Ectodermal cell (in vitro differentiated cells): ENCODE results near the gene NES.

Experiments used
- H3K27ac ChIP-seq: 2 replicates; pipeline ENCODE4 v1.7.0; 2013; ENCODE audit warnings: mild to moderate bottlenecking, low read depth, low read length; ENCODE audit not compliant: insufficient read depth, poor library complexity, severe bottlenecking
- H3K27me3 ChIP-seq: 2 replicates; pipeline ENCODE4 v1.7.0; 2013; ENCODE audit warnings: mild to moderate bottlenecking, low read length; ENCODE audit not compliant: insufficient read depth, control insufficient read depth, poor library complexity, severe bottlenecking
- H3K36me3 ChIP-seq: one replicate; pipeline ENCODE4 v1.7.0; 2013; ENCODE audit warnings: low read length; ENCODE audit not compliant: control insufficient read depth, insufficient read depth
- H3K4me1 ChIP-seq: one replicate; pipeline ENCODE4 v1.7.0; 2013; ENCODE audit warnings: low read length; ENCODE audit not compliant: control insufficient read depth, insufficient read depth
- H3K4me3 ChIP-seq: 2 replicates; pipeline ENCODE4 v1.7.0; 2013; ENCODE audit warnings: low read depth, low read length, control low read depth; ENCODE audit not compliant: insufficient read depth
- H3K9me3 ChIP-seq: 2 replicates; pipeline ENCODE4 v1.7.0; 2013; ENCODE audit warnings: mild to moderate bottlenecking, low read length, moderate library complexity; ENCODE audit not compliant: control insufficient read depth
- WGBS, 2 experiments: methylation state at CpG; one replicate each; pipeline ENCODE4 v1.1.7; 2013; ENCODE audit warnings: missing lambda C conversion rate in 2 of 2; 5-methylcytosine and 5-hydroxymethylcytosine counted together

Gene NES

DNA sequence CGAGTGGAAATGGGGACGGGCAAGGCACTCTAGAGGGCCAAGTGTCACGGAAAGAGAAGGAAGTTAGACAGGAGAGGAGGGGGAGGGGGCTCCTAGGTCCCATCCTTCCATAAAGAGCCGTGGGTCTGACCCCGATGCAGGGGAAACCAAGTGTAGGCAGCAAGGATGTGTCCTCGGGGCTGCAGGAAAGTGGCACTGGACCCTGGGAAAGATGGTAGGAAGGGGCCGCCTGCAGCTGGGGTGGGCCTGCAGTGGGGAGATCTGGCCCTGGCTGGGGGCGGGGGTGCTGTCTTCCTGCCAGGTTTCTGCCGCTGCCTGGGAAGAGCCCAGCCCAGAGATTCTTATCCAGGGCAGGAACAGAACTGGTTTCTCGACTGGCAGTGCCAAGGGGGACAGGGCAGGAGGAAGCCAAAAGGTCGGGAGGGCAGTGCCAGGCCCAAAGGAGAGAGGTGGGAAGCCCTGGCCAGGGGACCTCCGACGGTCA lies 15.3 kb upstream of the NES start:
- Histone ChIP-seq H3K27ac (peak overlapping the region; percentile 91), H3K9me3 (no peaks in the 10 kb centered on the region), H3K27me3 (no peaks in the 10 kb centered on the region), H3K36me3 (no peaks in the 10 kb centered on the region), H3K4me3 (peak overlapping the region; percentile 13), H3K4me1 (peaks cover 55% of the 10 kb centered on the region)
- WGBS, 2 experiments: 3 to 4% methylated on average over 13 of the region's 13 CpGs

DNA sequence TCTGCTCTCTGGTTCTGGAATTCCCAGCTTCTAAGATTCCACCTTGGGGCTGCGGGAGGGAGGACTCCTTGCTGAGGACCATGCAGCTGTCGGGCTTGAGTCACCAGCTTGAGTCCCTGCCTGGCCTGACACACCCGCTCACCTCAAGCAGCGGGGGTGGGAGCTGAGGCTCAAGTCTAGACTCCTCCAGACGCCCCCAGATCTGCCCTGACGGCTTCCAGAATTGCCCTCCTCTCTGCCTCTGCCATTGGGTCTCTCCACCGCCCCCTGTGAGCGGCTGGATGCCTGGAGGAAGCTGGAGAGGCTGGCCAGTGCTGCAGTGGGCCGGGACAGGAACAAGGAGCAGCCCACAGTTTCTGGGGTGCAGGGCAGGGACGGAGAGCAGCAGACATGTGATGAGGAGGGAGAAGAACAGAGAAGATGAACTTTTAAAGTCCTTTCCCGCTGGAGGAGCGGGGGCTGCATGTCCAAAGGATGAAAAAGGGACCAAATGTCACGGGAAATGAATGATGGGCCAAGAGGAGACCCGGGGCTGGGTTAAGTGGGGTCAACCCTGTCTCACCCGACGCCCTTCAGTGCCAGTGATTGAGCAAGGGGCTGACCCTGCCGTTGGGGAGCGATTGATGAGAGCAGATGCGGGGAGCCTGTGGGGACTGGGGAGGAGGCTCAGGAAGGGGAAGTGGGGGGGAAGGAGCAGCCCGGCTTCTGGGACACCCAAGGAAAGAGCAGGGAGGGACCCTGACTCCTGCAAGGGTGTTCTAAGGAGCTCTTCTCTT lies 14.6 kb upstream of the NES start:
- 8 to 9% methylated on average over 20 of the region's 20 CpGs for WGBS, 2 experiments
- Histone ChIP-seq H3K27me3 (no peaks in the 10 kb centered on the region), H3K36me3 (no peaks in the 10 kb centered on the region), H3K4me3 (peak overlapping the region; percentile 0), H3K4me1 (peaks cover 50% of the 10 kb centered on the region), H3K9me3 (no peaks in the 10 kb centered on the region), H3K27ac (peak overlapping the region; percentile 91)

DNA sequence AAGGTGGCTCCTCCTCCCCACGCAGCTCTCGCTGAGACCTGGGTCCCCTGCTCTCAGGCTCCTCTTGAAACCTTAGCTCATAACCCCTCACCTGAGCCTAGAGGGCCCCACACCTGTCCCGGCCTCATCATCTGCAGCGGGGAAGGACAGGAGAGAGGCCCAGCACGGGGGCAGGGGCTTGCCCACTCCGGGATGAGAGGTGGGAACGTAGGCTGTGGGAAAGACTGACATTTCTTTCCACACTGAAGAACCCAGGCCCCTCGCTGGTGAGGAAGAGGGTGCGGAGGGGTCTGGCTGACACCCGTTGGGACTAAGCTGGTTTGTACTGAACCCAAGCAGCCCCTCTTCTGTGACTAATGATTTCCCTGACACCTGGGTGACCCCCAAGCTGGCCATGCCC lies 14.0 kb upstream of the NES start:
- Histone ChIP-seq H3K4me1 (peaks cover 49% of the 10 kb centered on the region), H3K27me3 (no peaks in the 10 kb centered on the region), H3K36me3 (no peaks in the 10 kb centered on the region), H3K27ac (no peak overlapping the region), H3K4me3 (no peak overlapping the region), H3K9me3 (no peaks in the 10 kb centered on the region)
- 38 to 43% methylated on average over 10 of the region's 10 CpGs for WGBS, 2 experiments

- Histone ChIP-seq H3K27ac (no peak overlapping the region), H3K36me3 (no peaks in the 10 kb centered on the region), H3K27me3 (no peaks in the 10 kb centered on the region), H3K4me1 (peaks cover 49% of the 10 kb centered on the region), H3K9me3 (no peaks in the 10 kb centered on the region), H3K4me3 (no peak overlapping the region)
- WGBS, 2 experiments: 65 to 71% methylated on average over 8 of the region's 8 CpGs
These were observed 13.4 kb upstream of the NES start for GRCh38 chr1:156690675-156691036.

DNA sequence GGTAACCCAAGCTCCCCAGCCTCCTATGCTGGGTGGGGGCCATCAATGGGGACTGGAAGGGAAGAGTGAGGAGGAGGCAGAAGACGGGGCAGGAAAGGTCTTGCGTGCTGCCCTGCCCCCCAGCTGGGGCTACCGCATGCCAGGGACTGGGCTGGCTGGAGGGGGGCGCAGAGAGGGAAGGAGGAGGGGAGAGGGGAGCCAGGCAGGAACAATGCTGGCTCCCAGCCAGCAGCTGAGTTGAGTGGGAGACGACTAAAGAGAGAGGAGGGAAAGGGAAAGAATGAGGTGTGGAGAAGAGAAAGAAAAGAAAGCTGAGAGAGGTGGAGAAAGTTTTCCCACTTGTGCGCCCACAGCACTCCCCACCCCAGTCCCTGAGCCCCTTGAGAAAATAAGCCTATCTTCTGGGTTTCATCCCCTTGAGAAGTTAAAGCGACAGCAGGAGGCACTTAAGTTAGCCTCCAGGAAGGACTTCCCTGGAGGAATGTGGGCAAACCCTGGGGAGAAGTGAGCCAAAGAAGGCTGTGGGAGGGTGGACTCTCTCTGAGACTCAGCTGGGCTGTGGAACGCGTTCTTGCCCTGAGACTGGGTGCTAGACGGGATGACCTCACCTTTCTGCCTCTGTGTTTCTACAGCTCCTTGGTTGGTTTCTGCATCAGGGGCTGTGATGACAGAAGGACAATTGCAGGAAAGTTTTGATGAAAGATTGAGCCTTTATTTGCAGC lies 12.9 kb upstream of the NES start:
- Histone ChIP-seq H3K9me3 (no peaks in the 10 kb centered on the region), H3K4me1 (peaks cover 49% of the 10 kb centered on the region), H3K27me3 (no peaks in the 10 kb centered on the region), H3K36me3 (no peaks in the 10 kb centered on the region), H3K27ac (no peak overlapping the region), H3K4me3 (peak overlapping the region; percentile 20)
- WGBS, 2 experiments: 22 to 24% methylated on average over 10 of the region's 10 CpGs

GRCh38 chr1:156689035-156689952 lies 12.1 kb upstream of the NES start:
- H3K27ac ChIP-seq: no peak overlapping the region
- no peaks in the 10 kb centered on the region for H3K36me3 ChIP-seq
- H3K9me3 ChIP-seq: no peaks in the 10 kb centered on the region
- H3K4me3 ChIP-seq: peak overlapping the region; percentile 20
- H3K27me3 ChIP-seq: no peaks in the 10 kb centered on the region
- H3K4me1 ChIP-seq: peaks cover 44% of the 10 kb centered on the region
- 2% methylated on average over 23 of the region's 23 CpGs for WGBS, 2 experiments

DNA sequence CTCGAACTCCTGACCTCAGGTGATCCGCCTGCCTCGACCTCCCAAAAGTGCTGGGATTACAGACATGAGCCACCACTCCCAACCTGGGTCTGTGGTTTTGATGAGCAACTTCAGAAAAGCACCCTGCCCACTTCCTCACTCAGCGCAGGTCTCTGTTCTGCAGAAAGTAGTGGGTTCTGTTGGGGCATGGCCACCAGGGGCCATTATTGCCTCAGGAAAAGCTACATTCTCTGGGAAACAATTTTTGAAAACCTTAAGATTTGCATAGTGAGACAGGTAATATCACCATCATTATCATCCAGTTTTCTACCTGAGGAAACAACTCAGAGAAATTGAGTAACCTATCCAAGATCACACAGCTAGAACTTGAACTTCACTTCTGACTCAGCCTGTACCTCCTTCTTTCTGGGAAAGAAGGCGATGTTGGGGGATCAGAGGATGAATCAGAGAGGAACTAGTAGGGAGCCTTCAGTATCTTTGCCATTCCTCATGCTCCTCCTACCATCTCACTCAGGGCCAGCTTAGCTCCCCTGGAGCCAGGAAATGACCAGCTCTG lies 7.1 kb upstream of the NES start:
- Histone ChIP-seq H3K9me3 (no peaks in the 10 kb centered on the region), H3K27ac (no peak overlapping the region), H3K36me3 (no peaks in the 10 kb centered on the region), H3K27me3 (no peaks in the 10 kb centered on the region), H3K4me3 (no peak overlapping the region), H3K4me1 (no peaks in the 10 kb centered on the region)
- 86 to 90% methylated on average over 5 of the region's 5 CpGs for WGBS, 2 experiments

- H3K9me3 ChIP-seq: no peaks in the 10 kb centered on the region
- H3K4me3 ChIP-seq: no peak overlapping the region
- peaks cover 7% of the 10 kb centered on the region for H3K27me3 ChIP-seq
- WGBS, 2 experiments: 69 to 74% methylated on average over 5 of the region's 5 CpGs
- no peak overlapping the region for H3K27ac ChIP-seq
- H3K36me3 ChIP-seq: no peaks in the 10 kb centered on the region
- H3K4me1 ChIP-seq: no peaks in the 10 kb centered on the region
These were observed 5.1 kb upstream of the NES start for GRCh38 chr1:156682166-156682890.

DNA sequence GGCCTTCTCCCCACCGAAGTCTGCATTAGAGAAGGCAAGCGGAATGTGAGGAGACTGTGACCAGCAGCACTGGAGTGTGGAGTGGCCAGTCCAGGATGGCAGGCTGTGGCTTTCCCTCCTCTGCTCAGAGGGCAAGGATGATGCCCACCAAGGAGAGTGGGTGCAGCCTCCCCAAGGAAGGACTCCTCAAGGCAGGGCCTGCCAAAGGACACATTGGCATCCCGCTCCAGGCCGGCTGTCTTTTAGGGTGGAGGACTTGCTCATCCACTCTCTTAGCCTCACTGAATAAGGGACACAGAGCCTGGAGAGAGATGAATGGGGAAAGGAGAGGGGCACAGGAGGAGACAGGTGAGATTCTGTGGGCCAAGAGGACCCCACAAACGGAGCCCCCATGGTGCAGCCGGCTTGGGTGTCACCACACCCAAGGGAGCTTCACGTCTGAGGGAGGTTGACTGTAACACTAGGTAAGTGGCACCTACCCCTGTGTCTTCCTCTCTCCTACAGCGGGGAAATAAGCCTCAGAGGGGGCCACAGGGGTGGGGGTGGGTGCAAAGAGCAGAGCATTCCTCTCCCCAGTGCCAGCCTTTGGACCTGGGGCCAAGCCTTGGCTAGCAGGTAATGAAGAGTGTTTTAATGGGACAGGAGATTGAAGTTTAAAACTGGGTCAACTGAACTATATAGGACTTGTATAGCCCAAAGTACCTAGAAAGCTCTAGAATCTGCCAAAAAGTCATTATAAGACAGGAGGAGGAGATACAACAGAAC lies 4.2 kb upstream of the NES start:
- 86% methylated on average over 8 of the region's 8 CpGs for WGBS, 2 experiments
- no peaks in the 10 kb centered on the region for H3K36me3 ChIP-seq
- H3K27ac ChIP-seq: no peak overlapping the region
- no peak overlapping the region for H3K4me3 ChIP-seq
- H3K9me3 ChIP-seq: no peaks in the 10 kb centered on the region
- H3K4me1 ChIP-seq: no peaks in the 10 kb centered on the region
- H3K27me3 ChIP-seq: peaks cover 7% of the 10 kb centered on the region
